ENCODE results near the gene EEIG1. TPM values are rescaled to one million over a fixed set of nuclear protein-coding genes. Genes with fewer than 3 reads are reported as not detected.

EEIG1 gene
- total and polyA plus RNA-seq, 12 donors, result 6.7 to 33.5 (median 23.5) TPM

- Histone ChIP-seq H3K27me3 (peaks cover 0 to 15% (median 0%) of the 10 kb centered on the region in 7 donors), H3K9me3 (no peaks in the 10 kb centered on the region), H3K36me3 (peaks cover 0 to 10% (median 0%) of the 10 kb centered on the region in 9 donors), H3K4me3 (no peak overlapping the region), H3K4me1 (peaks cover 28 to 51% (median 37%) of the 10 kb centered on the region in 9 donors), H3K27ac (no peak overlapping the region)
- DNase-seq (peak in 1 of 2 donors; percentile 10), ATAC-seq (no peak)
- TF ChIP-seq, protein P1, sequence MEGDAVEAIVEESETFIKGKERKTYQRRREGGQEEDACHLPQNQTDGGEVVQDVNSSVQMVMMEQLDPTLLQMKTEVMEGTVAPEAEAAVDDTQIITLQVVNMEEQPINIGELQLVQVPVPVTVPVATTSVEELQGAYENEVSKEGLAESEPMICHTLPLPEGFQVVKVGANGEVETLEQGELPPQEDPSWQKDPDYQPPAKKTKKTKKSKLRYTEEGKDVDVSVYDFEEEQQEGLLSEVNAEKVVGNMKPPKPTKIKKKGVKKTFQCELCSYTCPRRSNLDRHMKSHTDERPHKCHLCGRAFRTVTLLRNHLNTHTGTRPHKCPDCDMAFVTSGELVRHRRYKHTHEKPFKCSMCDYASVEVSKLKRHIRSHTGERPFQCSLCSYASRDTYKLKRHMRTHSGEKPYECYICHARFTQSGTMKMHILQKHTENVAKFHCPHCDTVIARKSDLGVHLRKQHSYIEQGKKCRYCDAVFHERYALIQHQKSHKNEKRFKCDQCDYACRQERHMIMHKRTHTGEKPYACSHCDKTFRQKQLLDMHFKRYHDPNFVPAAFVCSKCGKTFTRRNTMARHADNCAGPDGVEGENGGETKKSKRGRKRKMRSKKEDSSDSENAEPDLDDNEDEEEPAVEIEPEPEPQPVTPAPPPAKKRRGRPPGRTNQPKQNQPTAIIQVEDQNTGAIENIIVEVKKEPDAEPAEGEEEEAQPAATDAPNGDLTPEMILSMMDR (IDR thresholded peaks at IDR 0.05), result no peak
- WGBS, 2 donors, result 72 to 79% methylated on average over 11 of the region's 11 CpGs
- intact Hi-C loops (cut with DNase I), result no loop called here
Observed at GRCh38 chr9:127934986-127935385, 45.8 kb downstream of the EEIG1 start.

DNA sequence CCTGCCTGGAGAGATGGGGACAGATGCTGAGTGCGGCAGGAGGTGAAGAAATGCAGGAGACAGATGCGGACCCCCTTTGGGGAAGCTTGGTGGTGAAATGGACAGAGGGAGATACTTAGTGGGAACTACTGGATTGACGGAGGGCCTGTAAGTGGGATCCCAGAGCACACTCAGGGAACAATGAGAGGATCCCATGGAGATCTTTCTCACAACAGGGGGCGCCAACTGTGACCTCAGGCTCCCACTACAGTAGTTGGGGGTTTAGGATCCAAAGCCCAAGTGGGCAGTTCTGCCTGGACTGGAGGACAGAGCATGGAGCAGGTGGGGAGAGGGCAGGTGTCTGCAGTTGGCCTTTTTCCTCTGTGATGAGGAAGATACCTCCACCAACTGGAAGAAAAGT, 46.5 kb downstream of the EEIG1 start:
- Histone ChIP-seq H3K27me3 (peaks cover 0 to 22% (median 0%) of the 10 kb centered on the region in 7 donors), H3K36me3 (peaks cover 0 to 10% (median 0%) of the 10 kb centered on the region in 9 donors), H3K9me3 (no peaks in the 10 kb centered on the region), H3K27ac (no peak overlapping the region), H3K4me3 (no peak overlapping the region), H3K4me1 (peaks cover 28 to 52% (median 37%) of the 10 kb centered on the region in 9 donors)
- intact Hi-C loops (cut with DNase I), result no loop called here
- TF ChIP-seq, protein P1 (IDR thresholded peaks at IDR 0.05), result no peak
- WGBS, 2 donors, result 94 to 95% methylated on average over 4 of the region's 4 CpGs
- peak in 1 of 2 donors; percentile 2 for DNase-seq
- no peak for ATAC-seq

DNA sequence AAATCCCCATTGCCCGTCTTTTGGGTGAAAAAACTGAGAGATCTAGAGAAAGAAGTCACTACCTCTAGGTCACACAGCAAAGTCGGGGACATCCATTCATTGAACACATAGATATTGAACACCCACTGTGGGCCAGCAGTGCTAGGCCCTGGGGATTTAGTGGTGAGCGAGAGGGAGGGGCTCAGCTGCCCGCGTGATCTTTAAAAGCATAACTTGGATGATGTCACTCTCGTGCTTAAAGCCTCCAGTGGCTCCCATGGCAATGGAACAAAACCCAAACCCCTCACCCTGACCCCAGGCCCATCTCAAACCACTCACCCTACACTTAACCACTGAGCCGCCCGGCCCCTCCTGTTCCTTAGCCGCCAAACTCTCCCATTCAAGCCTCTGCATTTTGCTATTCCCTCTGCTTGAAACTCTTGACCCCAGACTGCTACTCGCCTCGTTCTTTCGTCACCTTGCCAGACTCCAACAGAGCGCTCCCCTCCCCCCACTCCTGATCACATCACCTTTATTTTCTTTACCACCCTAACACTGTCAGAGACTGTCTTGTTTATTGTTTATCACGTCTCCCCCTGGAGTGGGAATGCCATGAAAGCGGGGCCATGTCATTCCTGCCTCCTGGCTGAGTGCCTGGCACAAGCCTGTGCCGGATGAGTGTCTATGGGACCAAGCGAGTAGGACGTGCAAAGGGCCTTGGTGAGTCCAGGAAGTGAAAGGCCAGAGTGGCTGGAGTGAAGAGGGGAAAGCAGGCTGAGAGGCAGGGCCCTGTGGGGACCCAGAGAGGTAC, 49.5 kb downstream of the EEIG1 start:
- Histone ChIP-seq H3K27ac (peak overlapping the region in 1 of 10 donors; percentile 40), H3K9me3 (no peaks in the 10 kb centered on the region), H3K27me3 (peaks cover 6 to 52% (median 24%) of the 10 kb centered on the region in 7 donors), H3K36me3 (peaks cover 0 to 10% (median 0%) of the 10 kb centered on the region in 9 donors), H3K4me1 (peaks cover 22 to 48% (median 37%) of the 10 kb centered on the region in 9 donors), H3K4me3 (peak overlapping the region; percentile 24 to 63 (median 60))
- intact Hi-C loops (cut with DNase I), result no loop called here
- ATAC-seq, result peak in 3 of 8 donors; percentile 2 to 7 (median 2)
- WGBS, 2 donors, result 16 to 21% methylated on average over 18 of the region's 18 CpGs
- TF ChIP-seq, protein P1 (IDR thresholded peaks at IDR 0.05), result no peak
- no peak for DNase-seq

Other genes starting within 250 kb of the EEIG1 start
- gene TOR2A, start 245.7 kb downstream of the EEIG1 start, total RNA-seq, result 1 to 10 TPM; 1.5 to 6.3 (median 2.2) TPM
- 1 to 10 TPM; 6.9 to 7.6 TPM for gene TOR2A, start 245.7 kb downstream of the EEIG1 start, polyA plus RNA-seq
- 10 to 100 TPM; 10.9 to 26.0 (median 17.7) TPM for gene SH2D3C, start 202.3 kb downstream of the EEIG1 start, total RNA-seq
- 10 to 100 TPM; 30.1 to 36.7 TPM for gene SH2D3C, start 202.3 kb downstream of the EEIG1 start, polyA plus RNA-seq
- gene CDK9, start 195.0 kb downstream of the EEIG1 start, total RNA-seq, result 10 to 100 TPM; 30.9 to 59.0 (median 44.1) TPM
- 10 to 100 TPM; 32.5 to 47.7 TPM for gene CDK9, start 195.0 kb downstream of the EEIG1 start, polyA plus RNA-seq
- gene FPGS, start 178.1 kb downstream of the EEIG1 start, total RNA-seq, result 10 to 100 TPM; 40.2 to 58.5 (median 46.5) TPM
- gene FPGS, start 178.1 kb downstream of the EEIG1 start, polyA plus RNA-seq, result 10 to 100 TPM; 40.7 to 45.5 TPM
- 100 to 1,000 TPM in 8 of 10 donors, 10 to 100 TPM in 2; 76.8 to 263 (median 137) TPM for gene ENG, start 126.3 kb downstream of the EEIG1 start, total RNA-seq
- gene ENG, start 126.3 kb downstream of the EEIG1 start, polyA plus RNA-seq, result 100 to 1,000 TPM; 199 to 310 TPM
- gene AK1, start 103.3 kb downstream of the EEIG1 start, total RNA-seq, result 100 to 1,000 TPM; 553 to 918 (median 731) TPM
- gene AK1, start 103.3 kb downstream of the EEIG1 start, polyA plus RNA-seq, result 1,000 to 10,000 TPM in 1 of 2 donors, 100 to 1,000 TPM in 1; 500 to 1,050 TPM
- 10 to 100 TPM; 32.8 to 52.0 (median 44.7) TPM for gene ST6GALNAC6, start 81.4 kb downstream of the EEIG1 start, total RNA-seq
- gene ST6GALNAC6, start 81.4 kb downstream of the EEIG1 start, polyA plus RNA-seq, result 10 to 100 TPM; 33.0 to 40.5 TPM
- 10 to 100 TPM; 23.2 to 52.9 (median 33.9) TPM for gene ST6GALNAC4, start 63.9 kb downstream of the EEIG1 start, total RNA-seq
- gene ST6GALNAC4, start 63.9 kb downstream of the EEIG1 start, polyA plus RNA-seq, result 10 to 100 TPM; 10.8 to 48.6 TPM
- under 1 TPM in 7 of 10 donors, not detected in 3; 0.25 to 0.59 (median 0.47) TPM for gene PIP5KL1, start 50.2 kb downstream of the EEIG1 start, total RNA-seq
- gene PIP5KL1, start 50.2 kb downstream of the EEIG1 start, polyA plus RNA-seq, result under 1 TPM in 1 of 2 donors, not detected in 1; 0.28 TPM
- 10 to 100 TPM in 8 of 10 donors, 1 to 10 TPM in 2; 7.2 to 15.4 (median 12.3) TPM for gene DPM2, start 43.1 kb downstream of the EEIG1 start, total RNA-seq
- 10 to 100 TPM; 16.7 to 31.1 TPM for gene DPM2, start 43.1 kb downstream of the EEIG1 start, polyA plus RNA-seq
- gene NAIF1, start 86.3 kb upstream of the EEIG1 start, total RNA-seq, result 1 to 10 TPM; 3.2 to 7.0 (median 5.5) TPM
- 1 to 10 TPM; 4.4 to 7.2 TPM for gene NAIF1, start 86.3 kb upstream of the EEIG1 start, polyA plus RNA-seq
- 10 to 100 TPM in 3 of 10 donors, 1 to 10 TPM in 7; 3.6 to 20.7 (median 7.5) TPM for gene SLC25A25, start 87.2 kb upstream of the EEIG1 start, total RNA-seq
- gene SLC25A25, start 87.2 kb upstream of the EEIG1 start, polyA plus RNA-seq, result 1 to 10 TPM; 2.3 to 4.8 TPM
- 100 to 1,000 TPM; 117 to 166 (median 148) TPM for gene PTGES2, start 146.7 kb upstream of the EEIG1 start, total RNA-seq
- gene PTGES2, start 146.7 kb upstream of the EEIG1 start, polyA plus RNA-seq, result 100 to 1,000 TPM; 132 to 147 TPM
- 1 to 10 TPM in 1 of 10 donors, under 1 TPM in 4, not detected in 5; 0.34 to 2.7 (median 0.45) TPM for gene LCN2, start 168.5 kb upstream of the EEIG1 start, total RNA-seq
- 1 to 10 TPM in 1 of 2 donors, under 1 TPM in 1; 0.62 to 1.5 TPM for gene LCN2, start 168.5 kb upstream of the EEIG1 start, polyA plus RNA-seq
- gene BBLN, start 179.3 kb upstream of the EEIG1 start, total RNA-seq, result 10 to 100 TPM; 29.5 to 58.2 (median 36.1) TPM
- 100 to 1,000 TPM in 1 of 2 donors, 10 to 100 TPM in 1; 70.2 to 159 TPM for gene BBLN, start 179.3 kb upstream of the EEIG1 start, polyA plus RNA-seq
- 10 to 100 TPM; 63.0 to 96.0 (median 76.7) TPM for gene CIZ1, start 210.6 kb upstream of the EEIG1 start, total RNA-seq
- gene CIZ1, start 210.6 kb upstream of the EEIG1 start, polyA plus RNA-seq, result 10 to 100 TPM; 39.7 to 70.2 TPM
- 1 to 10 TPM; 2.1 to 7.7 (median 3.9) TPM for gene DNM1, start 222.4 kb upstream of the EEIG1 start, total RNA-seq
- gene DNM1, start 222.4 kb upstream of the EEIG1 start, polyA plus RNA-seq, result 10 to 100 TPM in 1 of 2 donors, 1 to 10 TPM in 1; 2.5 to 13.7 TPM

All from heart right ventricle (tissue), 16 donors.